AG04450 (cell line): ENCODE data around the gene PRR5L. TPM values are rescaled to one million over a fixed set of nuclear protein-coding genes. Genes with fewer than 3 reads are reported as not detected.
A peak's percentile ranks its signal among the peaks of the same experiment; 100 is the strongest.

Source experiments
- CTCF ChIA-PET: fragments of 300-600, 350-600 bp; formaldehyde crosslinking; extraction: SDS; loops from one replicate; lab custom pipeline; 2022; ENCODE audit warnings: antibody characterized with exemption, inconsistent platforms; lab: Charles Lee
- POLR2A ChIA-PET: fragments of 350-600 bp; formaldehyde crosslinking; extraction: SDS; loops from one replicate; lab custom pipeline; 2021; ENCODE audit warnings: antibody characterized with exemption, inconsistent platforms; lab: Yijun Ruan, JAX
- DNase-seq: peaks from one replicate; pipeline ENCODE4 v3.0.0-alpha.2; 2011; ENCODE audit warnings: low read depth, low spot score
- H3K27ac ChIP-seq: one replicate; pipeline ENCODE4 v1.5.1; 2012; ENCODE audit warnings: low read depth, low read length, control low read depth
- H3K27me3 ChIP-seq: one replicate; pipeline ENCODE4 v1.6.0; 2012; ENCODE audit warnings: low read length; ENCODE audit not compliant: control insufficient read depth, insufficient read depth
- H3K4me3 ChIP-seq: 2 replicates; pipeline ENCODE4 v1.5.1; 2011; ENCODE audit warnings: mild to moderate bottlenecking, low read depth, low read length, control low read depth
- H3K9me3 ChIP-seq: 2 replicates; pipeline ENCODE4 v1.5.1; 2012; ENCODE audit warnings: low read length; ENCODE audit not compliant: control insufficient read depth, insufficient read depth
- CTCF ChIP-seq: IDR thresholded peaks from 2 replicates; pipeline ENCODE4 v1.5.1; 2011; ENCODE audit warnings: low read depth, low read length, control low read depth, inconsistent platforms
- polyA plus RNA-seq: library from polyadenylated mRNA; depleted of rRNA; stranded (reverse); fragments of >200 nt; gene quantifications from 2 replicates; pipeline ENCODE4 v1.2.3, GENCODE V29; 2011

PRR5L gene
- polyA plus RNA-seq, 1 experiment = 3.4 TPM

GRCh38 chr11:36460220-36460619, 164.1 kb downstream of the PRR5L start:
- ChIA-PET CTCF (no interaction called here), POLR2A (no interaction called here)
- no peak for DNase-seq
- no peaks in the 10 kb centered on the region; the same call in 1 of the 2 replicates for H3K9me3 ChIP-seq
- H3K27ac ChIP-seq = peak overlapping the region; percentile 11
- H3K27me3 ChIP-seq = no peaks in the 10 kb centered on the region
- TF ChIP-seq CTCF = no peak
- no peak overlapping the region for H3K4me3 ChIP-seq

DNA sequence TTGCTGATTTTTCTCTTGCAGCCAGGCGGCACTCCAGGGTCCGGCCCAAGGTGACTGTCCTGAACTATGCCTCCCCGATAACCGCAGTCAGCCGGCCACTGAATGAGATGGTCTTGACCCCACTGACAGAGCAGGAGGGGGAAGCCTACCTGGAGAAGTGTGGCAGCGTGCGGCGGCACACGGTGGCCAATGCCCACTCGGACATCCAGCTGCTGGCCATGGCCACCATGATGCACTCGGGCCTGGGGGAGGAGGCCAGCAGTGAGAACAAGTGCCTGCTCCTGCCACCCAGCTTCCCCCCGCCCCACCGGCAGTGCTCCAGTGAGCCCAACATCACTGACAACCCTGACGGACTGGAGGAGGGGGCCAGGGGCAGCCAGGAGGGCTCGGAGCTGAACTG, 166.2 kb downstream of the PRR5L start:
- no peaks in the 10 kb centered on the region for H3K27me3 ChIP-seq
- no peak overlapping the region for H3K27ac ChIP-seq
- no peak overlapping the region for H3K4me3 ChIP-seq
- DNase-seq = no peak
- POLR2A ChIA-PET = no interaction called here
- CTCF ChIA-PET = no interaction called here
- H3K9me3 ChIP-seq = no peaks in the 10 kb centered on the region; the same call in 1 of the 2 replicates
- no peak for TF ChIP-seq CTCF

DNA sequence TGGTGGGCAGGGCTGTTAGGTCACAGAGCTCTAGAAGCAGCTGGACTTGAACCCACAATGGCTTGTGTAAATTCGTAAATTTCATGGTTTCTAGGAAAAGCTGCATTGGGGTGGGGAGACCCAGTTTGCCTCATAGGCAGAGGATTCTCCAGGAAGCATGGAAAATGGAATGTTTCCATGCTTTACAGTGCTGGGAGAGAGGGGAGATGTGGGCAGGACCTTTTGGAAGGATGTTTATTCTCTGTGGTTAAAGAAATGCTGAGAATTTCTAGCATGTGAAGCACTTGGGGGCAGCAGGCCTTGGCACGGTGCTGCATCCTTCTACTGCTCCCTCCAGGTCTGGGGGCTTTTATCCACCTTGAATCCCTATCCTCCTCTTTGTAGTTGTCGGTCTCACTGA, 167.7 kb downstream of the PRR5L start:
- Histone ChIP-seq H3K9me3 (no peaks in the 10 kb centered on the region; the same call in 1 of the 2 replicates), H3K4me3 (no peak overlapping the region), H3K27ac (peak overlapping the region; percentile 47), H3K27me3 (no peaks in the 10 kb centered on the region)
- POLR2A ChIA-PET = interaction anchor here (0.5 kb wide), 1 partner anchor 110 kb away, joined by 3 read pairs; no protein-coding TSS in a partner anchor
- DNase-seq = no peak
- no peak for TF ChIP-seq CTCF
- CTCF ChIA-PET = interaction anchor here (0.9 to 3.4 kb wide), 4 partner anchors 8 to 171 kb away, joined by 3 to 23 read pairs (median 5); no protein-coding TSS in a partner anchor

DNA sequence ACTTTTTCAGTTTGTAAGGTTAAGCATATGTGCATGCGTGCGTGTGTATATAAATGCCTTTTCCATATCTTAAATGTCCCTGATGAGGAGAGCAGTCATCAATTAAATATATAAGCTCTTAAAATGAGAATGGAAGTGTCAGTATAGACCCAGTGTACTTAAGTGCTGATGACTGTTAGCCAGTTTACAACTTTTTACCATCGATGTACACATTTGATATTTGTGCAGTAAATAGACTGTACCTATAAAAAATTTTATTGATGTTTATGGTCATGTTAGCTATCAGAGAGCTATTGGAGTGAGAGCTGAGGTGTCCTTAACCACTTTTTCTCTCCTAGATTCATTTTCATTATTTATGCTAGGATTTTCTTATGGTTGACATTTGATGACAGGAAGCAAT, 168.6 kb downstream of the PRR5L start:
- TF ChIP-seq CTCF = no peak
- no peak for DNase-seq
- ChIA-PET POLR2A (interaction anchor here (0.9 kb wide), 1 partner anchor 694 kb away, joined by 3 read pairs; no protein-coding TSS in a partner anchor), CTCF (interaction anchor here (0.8 to 3.4 kb wide), 4 partner anchors 9 to 172 kb away, joined by 3 to 23 read pairs (median 5); no protein-coding TSS in a partner anchor)
- Histone ChIP-seq H3K27me3 (no peaks in the 10 kb centered on the region), H3K9me3 (no peaks in the 10 kb centered on the region; the same call in 1 of the 2 replicates), H3K27ac (no peak overlapping the region), H3K4me3 (no peak overlapping the region)

DNA sequence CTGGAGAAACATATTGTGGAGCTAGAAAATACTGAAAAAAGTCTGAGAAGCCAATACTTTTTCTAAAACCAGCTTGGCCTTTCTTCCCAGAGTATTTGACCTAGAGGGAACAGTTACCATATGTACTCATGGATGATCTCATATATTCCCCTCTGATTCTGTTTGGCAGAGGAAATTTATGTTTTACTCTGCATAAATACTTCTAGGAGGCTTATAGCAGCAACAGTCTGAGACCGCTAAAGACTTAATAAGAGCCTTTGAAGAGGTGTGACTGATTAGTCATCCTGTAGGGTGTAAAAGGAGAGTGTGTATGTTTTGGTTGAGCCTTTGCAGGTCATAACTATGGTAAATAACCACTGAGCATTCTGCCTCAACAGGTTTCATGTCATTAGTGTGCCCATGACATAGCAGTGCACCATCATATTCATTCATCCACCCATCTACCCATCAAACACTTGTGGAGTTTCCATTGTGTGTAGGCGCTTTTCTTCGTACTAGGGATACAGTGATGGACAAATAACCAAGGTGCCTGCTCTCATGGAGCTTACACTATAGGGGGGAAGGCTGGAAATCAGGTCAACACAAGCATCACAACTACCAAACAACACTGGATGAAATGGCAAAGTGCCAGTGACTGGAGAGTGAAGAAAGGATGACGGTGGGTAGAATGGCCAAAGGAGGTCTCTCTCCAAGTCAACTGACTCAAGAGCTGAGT, 169.5 kb downstream of the PRR5L start:
- H3K9me3 ChIP-seq = no peaks in the 10 kb centered on the region; the same call in 1 of the 2 replicates
- DNase-seq = no peak
- no peak overlapping the region for H3K27ac ChIP-seq
- H3K4me3 ChIP-seq = no peak overlapping the region
- no peak for TF ChIP-seq CTCF
- no peaks in the 10 kb centered on the region for H3K27me3 ChIP-seq
- ChIA-PET CTCF (interaction anchor here (0.6 to 3.4 kb wide), 4 partner anchors 9 to 34 kb away, joined by 3 to 23 read pairs (median 4); no protein-coding TSS in a partner anchor), POLR2A (interaction anchor here (0.9 kb wide), 1 partner anchor 695 kb away, joined by 3 read pairs; no protein-coding TSS in a partner anchor)
